GM21576 (cell line): ENCODE results near the gene NT5C2.
"Not testable (repeated sequence)": the region's sequence is repeated elsewhere in the genome, so short reads cannot be mapped to it uniquely, and the experiment has no call there.

ENCODE experiments used
- ATAC-seq: cut with Tn5 transposase; IDR thresholded peaks from one replicate; pipeline ENCODE4 v1.9.1; 2021; ENCODE audit warnings: mild to moderate bottlenecking, moderate library complexity; ENCODE audit not compliant: unreplicated experiment

NT5C2 gene

DNA sequence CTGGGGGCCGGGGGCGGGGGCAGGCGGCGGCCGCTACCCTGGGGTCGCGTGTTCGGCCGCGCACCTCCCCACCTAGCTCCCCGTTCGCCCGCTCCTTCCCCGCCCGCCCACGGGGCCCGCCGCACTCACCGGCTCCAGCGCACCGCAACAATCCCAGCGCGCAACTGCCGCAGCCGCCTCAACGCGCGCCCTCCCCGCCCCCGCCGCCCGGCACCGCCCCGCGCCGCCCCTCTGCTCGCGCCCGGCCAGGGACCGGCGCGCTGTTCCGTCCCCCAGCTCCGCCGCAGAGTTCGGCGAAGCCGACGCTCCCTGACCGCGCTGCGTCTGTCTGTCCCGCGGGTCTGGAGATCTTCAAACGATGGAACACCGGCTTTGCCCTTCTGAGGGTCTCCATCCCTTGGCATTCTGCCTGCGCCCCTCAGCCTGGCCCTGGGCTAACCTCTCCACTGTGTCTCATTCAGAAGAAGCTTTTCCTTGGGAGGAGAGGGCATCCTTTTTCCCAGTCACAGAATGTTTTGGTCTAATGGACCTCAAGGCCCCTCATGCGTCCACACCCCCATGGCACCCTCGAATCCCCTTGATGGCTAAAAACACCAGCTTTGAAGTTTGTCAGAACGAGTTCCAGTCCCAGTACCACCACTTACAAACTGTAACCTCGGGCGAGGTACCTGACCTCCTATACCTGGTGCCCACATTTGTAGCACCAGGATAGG, at the start of gene NT5C2:
Gene NT5C2 (minus strand): TSS at position 166 of the 713 bp plus-strand sequence. CDS start 18,314 bp downstream, outside the sequence.
- peak; percentile 63 for ATAC-seq

DNA sequence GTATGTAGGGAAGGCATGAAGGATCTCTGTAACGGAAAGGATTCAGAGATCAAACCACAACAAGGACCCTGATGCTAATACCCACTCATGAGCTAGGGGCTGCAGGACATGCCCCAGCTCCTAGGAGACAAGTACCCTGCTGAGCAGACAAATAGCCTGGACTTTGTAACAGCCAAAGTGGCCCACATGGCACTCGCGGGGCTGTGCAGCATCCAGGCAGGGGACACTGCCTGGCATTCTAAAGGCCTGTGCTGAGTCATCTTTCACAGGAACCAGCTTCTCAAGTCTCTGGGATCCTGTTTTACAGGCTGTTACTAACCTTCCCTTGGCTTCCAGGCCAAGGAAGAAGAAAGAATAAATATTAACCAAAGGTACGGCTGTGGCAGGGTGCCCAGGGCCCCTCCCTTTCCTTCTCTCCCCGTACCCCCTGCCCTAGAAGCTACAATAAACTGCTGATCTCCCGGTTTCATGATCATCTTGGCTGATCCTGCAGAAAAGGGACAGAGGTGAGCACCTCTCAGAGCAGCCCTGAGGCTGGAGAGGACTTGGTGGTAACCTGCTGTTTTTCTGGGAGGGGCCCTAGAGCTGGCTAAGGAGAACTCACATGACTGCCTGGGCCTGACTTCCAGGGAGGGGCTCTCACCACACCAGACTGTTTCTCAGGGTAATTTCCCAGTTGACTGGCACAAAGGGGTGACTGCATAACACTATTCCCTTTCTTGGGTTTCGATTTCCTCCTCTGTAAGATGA, 48.4 kb upstream of the NT5C2 start:
- no peak for ATAC-seq

GRCh38 chr10:103238506-103239252, 45.6 kb upstream of the NT5C2 start:
- no peak for ATAC-seq

DNA sequence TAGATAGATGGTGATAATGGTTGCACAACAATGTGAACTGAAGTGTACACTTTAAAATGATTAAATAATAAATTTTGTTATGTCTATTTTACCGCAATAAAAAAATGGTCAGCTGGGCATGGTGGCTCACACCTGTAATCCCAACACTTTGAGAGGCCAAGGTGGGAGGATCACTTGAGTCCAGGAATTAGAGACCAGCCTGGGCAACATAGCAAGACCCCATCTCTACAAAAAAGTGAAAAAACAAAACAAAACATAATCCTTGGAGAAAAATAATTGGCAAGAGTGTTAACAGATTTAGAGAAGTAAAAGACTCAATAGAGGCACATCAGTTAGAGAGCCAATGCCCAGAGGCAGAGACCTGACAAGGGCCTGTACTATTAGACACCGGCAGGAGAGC, 42.7 kb upstream of the NT5C2 start:
- no peak for ATAC-seq

DNA sequence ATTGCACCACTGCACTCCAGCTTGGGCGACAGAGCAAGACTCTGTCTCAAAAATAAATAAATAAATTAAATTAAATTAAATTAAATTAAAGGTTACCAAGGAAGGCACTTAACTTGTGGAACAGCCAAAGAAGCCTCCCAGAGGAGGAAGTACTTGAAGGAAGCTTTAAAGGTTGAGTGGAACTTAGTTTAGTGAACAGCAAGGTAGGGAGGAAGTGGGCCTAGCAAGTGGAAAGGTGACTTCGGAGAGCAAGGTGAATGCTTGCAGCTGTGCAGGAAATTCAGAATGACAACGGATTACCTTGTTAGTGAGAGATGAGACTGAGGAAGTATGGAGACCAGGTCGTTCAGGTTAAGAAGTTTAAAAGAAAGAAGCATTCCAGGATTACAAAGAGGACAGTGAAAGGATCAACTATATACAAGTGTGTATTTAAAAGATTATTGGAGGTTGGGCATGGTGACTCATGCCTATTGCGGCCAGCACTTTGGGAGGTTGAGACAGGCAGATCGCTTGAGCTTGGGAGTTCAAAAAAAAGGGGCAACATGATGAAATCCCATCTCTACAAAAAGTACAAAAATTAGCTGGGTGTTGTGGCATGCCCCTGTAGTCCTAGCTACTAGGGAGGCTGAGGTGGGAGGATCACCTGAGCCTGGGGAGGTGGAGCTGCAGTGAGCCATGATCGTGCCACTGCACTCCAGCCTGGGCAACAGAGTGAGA, 39.9 kb upstream of the NT5C2 start:
- no peak for ATAC-seq

DNA sequence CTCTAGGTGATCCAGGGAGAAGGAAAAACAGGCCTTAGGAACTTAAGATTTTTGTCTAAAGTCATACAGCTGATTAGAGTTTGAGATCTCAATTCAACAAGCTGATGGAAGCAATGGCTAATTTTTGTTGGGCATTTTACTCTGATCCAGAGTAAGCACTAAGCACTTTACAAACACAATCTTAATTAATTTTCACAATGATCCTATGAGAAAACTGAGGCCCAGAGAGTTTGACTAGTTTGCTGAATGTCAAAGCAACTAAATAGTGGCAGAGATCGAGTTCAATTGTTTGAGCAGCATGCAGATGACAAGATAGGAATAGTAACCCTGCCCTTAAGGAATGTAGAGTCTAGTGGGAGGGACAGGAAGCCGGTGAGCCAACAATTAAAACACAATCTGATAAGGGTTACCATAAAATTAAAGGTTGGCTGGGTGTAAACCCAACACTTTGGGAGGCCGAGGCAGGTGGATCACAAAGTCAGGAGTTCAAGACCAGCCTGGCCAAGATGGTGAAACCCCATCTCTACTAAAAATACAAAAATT, 39.1 kb upstream of the NT5C2 start:
- ATAC-seq: no peak

- no peak for ATAC-seq
Measured at GRCh38 chr10:103231047-103231551, 38.0 kb upstream of the NT5C2 start.

GRCh38 chr10:103227416-103227815, 34.3 kb upstream of the NT5C2 start:
- ATAC-seq: no peak

GRCh38 chr10:103225939-103226338, 32.9 kb upstream of the NT5C2 start:
- ATAC-seq: no peak

GRCh38 chr10:103224721-103225120, 31.6 kb upstream of the NT5C2 start:
- not testable (repeated sequence) for ATAC-seq

DNA sequence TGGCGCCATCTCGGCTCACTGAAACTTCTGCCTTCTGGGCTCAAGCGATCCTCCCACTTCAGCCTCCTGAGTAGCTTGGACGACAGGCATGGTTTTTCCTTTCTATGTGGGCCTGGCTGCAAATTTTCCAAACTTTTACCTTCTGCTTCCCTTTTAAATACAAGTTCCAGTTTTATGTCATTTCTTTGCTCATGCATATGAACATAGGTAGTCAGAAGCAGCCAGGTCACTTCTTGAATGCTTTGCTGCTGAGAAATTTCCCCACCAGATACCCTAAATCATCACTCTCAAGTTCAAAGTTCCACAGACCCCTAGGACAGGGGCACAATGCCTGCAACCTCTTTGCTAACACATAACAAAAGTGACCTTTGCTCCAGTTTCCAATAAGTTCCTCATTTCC, 31.1 kb upstream of the NT5C2 start:
- no peak for ATAC-seq

GRCh38 chr10:103216362-103216761, 23.3 kb upstream of the NT5C2 start:
- ATAC-seq: not testable (repeated sequence)

GRCh38 chr10:103215601-103216000, 22.5 kb upstream of the NT5C2 start:
- ATAC-seq: no peak

DNA sequence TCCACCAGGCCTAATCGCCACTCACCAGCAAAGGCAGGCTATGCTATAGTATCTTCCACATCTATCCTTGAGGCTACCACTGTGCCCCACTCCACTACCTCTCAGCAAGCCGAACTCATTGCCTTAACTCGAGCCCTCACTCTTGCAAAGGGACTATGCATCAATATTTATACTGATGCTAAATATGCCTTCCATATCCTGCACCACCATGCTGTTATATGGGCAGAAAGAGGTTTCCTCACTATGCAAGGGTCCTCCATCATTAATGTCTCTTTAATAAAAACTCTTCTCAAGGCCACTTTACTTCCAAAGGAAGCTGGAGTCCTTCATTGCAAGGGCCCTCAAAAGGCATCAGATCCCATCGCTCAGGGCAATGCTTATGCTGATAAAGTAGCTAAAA, 17.2 kb upstream of the NT5C2 start:
- not testable (repeated sequence) for ATAC-seq

GRCh38 chr10:103207643-103208042, 14.6 kb upstream of the NT5C2 start:
- not testable (repeated sequence) for ATAC-seq

GRCh38 chr10:103207141-103207540, 14.1 kb upstream of the NT5C2 start:
- no peak for ATAC-seq

GRCh38 chr10:103206715-103207114, 13.6 kb upstream of the NT5C2 start:
- not testable (repeated sequence) for ATAC-seq

- ATAC-seq: not testable (repeated sequence)
Measured at GRCh38 chr10:103205401-103205800, 12.3 kb upstream of the NT5C2 start.

GRCh38 chr10:103204353-103205255, 11.5 kb upstream of the NT5C2 start:
- no peak for ATAC-seq
